ENCODE results near the gene LRRC23.
"Not testable (repeated sequence)": the region's sequence is repeated elsewhere in the genome, so short reads cannot be mapped to it uniquely, and the experiment has no call there.

The LRRC23 gene, protein sequence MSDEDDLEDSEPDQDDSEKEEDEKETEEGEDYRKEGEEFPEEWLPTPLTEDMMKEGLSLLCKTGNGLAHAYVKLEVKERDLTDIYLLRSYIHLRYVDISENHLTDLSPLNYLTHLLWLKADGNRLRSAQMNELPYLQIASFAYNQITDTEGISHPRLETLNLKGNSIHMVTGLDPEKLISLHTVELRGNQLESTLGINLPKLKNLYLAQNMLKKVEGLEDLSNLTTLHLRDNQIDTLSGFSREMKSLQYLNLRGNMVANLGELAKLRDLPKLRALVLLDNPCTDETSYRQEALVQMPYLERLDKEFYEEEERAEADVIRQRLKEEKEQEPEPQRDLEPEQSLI

DNA sequence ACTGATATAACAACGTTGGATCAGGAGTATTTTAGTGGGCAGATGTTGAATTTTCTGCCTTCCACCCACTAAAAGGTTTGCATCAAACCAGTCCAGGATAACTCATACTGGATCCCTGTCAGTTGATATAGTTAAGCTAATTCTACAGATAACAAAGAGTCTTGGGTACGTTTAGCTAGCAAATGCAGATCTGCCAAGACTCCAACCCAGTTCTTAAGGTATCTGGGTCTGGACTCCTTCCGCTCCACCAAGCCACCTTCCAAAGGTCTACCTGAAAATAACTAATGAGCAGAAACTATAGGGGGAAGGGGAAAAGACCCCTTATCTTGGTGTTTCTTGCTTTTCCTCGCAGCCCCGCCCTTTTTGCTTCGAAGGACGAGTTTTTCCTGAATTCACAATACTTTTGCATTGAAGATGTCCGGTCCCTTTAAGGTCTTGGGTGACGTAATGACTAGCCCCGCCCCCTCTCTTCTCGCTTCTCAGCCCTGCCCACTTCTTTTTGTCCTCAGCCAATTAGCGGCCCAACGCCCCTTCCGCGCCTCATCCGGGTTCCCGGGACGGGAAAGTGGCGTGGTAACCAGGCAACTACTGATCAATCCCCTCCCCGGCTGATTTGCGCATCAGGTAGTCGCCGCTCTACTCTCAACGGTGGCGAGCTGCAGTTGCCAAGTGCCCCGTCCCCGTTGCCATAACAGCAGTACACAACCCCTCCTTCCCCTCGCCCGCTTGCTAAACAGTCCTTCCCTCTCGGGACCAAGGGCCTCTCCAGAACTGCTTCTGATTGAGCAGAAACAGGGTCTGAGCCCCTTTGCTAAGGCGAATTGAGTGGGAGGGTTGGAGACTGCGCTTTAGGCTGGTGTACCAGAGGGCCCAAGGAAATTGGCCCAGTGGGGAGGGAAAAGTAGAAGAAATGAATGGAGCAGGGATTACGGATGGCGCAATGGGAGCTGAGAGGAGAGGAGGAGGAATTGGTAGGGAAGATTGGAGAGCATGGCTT is at the start of gene LRRC23:
Gene LRRC23 (plus strand): TSS at position 543 of the 997 bp plus-strand sequence. CDS start 812 bp downstream, outside the sequence.
- peak; percentile 99 for DNase-seq

DNA sequence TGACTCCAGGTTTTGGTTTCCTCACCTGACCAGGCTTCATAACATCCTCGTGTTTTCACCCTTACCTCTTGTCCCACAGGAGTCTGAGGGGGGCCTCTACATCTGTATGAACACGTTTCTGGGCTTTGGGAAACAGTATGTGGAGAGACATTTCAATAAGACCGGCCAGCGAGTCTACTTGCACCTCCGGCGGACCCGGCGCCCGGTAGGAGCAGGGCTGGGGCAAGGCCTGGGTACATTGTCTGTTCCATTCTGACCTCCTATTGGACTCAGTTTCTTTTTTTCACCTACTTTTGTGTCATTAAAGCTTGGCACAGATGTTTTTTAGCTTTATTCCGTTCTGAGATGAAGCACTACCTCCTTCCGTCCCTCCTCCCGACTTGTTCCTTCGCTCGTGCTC is 49.3 kb upstream of the LRRC23 start:
- no peak for DNase-seq

DNA sequence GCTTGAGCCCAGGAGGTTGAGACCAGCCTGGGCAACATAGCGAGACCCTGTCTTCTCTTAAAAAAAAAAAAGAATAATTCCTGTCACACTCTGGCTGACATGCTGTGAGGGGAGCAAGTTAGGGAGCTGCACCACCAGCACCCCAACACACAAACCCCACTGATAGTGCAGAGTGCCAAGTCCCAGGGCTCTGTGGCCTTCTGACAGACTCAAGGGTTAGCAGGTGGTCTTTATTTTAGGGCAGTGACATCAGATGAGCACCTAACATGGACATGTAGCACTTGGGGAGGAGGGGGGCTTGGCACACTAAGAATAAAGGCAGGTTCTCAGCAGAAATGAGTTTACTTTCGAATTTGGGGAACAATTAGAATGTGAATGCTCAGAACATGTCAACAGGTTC is 45.8 kb upstream of the LRRC23 start:
- DNase-seq: no peak

DNA sequence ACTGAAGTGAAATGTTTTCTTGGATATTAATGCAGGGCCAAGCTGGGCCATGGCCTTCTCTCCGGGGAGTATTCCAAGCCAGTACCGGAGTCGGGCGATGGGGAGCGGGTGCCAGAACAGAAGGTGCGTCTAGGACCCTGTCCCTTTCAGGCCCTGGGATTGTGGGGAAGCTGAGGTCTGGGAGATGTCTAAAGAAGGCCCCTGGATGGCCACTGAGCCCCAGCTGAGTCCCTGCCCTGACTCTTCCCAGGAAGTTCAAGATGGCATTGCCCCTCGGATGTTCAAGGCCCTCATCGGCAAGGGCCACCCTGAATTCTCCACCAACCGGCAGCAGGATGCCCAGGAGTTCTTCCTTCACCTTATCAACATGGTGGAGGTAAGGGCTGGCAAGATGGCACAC is 44.5 kb upstream of the LRRC23 start:
- no peak for DNase-seq

DNA sequence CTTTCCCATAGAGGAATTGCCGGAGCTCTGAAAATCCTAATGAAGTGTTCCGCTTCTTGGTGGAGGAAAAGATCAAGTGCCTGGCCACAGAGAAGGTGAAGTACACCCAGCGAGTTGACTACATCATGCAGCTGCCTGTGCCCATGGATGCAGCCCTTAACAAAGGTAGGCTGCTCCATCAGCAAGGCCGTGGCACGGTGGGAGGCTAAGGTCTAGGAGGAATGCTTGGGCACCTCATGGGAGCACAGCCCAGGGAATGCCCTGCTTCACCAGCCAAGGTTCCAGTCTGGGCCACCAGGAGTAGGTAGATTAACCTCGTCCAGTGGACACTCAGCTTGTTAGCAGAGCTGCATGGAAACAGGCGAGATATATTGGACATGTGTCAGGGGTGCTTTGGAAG is 43.7 kb upstream of the LRRC23 start:
- DNase-seq: no peak

DNA sequence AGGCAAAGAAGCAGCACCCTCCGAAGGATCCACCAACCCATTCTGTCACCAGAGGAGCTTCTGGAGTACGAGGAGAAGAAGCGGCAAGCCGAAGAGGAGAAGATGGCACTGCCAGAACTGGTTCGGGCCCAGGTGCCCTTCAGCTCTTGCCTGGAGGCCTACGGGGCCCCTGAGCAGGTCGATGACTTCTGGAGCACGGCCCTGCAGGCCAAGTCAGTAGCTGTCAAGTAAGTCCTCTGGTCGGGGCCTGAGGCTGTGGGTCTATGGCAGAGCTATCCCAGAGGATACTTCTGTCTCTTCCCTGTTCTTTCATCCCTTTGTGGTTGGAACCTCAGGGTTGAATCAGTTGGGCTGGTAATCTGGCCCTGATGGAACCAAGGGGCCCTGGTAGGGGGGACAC is 43.2 kb upstream of the LRRC23 start:
- no peak for DNase-seq

DNA sequence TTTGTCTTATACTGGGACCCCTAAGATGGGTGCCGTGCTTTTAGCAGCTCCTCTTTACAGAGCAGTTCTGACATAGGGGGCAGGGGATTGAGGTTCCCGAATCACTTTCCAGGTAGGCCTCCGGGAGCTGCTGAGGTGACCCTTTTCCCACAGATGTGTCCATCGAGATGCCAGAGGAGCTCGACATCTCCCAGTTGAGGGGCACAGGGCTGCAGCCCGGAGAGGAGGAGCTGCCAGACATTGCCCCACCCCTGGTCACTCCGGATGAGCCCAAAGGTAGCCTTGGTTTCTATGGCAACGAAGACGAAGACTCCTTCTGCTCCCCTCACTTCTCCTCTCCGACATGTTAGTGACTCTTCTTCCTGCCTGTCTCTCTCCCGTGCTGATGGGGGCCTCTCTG is 41.6 kb upstream of the LRRC23 start:
- DNase-seq: no peak

DNA sequence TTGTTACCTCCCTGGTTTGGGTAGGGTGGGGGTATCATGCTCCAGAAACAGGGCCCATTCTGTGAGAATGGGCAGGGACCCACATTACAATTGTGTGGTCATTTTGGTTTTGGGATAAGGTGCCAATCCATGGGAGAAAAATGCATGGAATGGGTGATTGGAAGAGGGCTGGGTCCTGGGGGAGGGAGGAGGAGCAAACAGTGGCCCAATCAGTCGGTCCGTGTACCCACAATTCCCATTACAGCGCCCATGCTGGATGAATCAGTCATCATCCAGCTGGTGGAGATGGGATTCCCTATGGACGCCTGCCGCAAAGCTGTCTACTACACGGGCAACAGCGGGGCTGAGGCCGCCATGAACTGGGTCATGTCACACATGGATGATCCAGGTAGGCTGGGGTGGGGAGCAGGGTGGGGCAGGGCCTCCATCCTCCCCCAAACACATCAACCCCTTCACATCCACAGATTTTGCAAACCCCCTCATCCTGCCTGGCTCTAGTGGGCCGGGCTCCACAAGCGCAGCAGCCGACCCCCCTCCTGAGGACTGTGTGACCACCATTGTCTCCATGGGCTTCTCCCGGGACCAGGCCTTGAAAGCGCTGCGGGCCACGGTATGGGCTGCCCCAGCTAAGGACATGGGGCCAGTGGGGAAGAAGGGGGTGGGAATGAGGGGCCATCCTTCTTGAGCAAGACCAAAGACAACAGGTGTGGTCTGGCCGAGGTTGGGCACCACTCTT is 40.9 kb upstream of the LRRC23 start:
- no peak for DNase-seq

DNA sequence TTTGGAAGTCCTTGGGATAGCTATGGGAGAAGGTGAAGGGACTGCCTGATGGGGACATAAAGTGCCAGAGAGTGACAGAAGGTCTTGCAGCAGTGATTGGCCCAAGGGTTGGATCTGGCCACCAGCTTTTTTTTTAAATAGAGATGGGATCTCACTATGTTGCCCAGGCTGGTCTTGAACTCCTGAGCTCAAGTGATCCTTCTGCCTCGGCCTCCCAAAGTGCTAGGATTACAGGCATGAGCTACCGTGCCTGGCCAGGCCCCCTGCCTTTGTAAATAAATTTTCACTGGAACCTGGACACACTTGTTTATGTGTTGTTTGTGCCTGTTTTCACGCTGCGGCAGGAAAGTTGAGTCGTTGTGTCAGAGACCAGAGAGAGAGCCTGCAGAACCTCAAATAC is 39.3 kb upstream of the LRRC23 start:
- not testable (repeated sequence) for DNase-seq

DNA sequence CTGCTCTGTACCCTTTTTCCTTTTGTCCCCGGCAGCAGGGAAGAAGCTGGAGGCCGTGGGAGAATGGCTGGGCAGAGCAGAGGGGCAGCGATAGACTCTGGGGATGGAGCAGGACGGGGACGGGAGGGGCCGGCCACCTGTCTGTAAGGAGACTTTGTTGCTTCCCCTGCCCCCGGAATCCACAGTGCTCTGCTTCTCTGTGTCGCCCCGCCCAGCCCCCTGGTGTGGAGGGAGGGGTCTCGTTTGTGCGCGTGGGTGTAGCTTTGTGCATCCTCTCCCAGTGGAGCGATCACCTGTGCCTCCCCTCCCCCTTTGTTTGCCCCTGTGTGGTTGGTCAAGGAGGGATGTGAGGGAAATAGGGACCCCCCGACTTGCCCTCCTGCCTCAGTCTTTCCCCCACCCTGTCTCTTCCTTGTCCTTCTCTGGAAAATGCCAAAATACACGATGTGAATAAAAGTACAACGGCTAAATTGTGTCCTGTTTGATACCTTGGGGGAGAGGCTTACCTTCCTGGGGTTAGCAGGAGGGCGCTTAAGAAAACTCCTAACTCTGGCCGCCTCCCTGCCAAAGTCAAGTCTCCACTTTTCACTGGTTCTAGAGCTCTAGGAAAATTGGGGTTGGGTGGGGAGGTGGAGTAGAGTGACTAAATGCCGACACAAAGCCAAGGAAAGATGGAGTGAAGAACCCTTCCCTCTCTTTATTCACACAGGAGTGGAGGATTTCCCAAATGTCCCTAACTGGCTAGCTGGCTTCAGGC is 38.3 kb upstream of the LRRC23 start:
- DNase-seq: no peak

DNA sequence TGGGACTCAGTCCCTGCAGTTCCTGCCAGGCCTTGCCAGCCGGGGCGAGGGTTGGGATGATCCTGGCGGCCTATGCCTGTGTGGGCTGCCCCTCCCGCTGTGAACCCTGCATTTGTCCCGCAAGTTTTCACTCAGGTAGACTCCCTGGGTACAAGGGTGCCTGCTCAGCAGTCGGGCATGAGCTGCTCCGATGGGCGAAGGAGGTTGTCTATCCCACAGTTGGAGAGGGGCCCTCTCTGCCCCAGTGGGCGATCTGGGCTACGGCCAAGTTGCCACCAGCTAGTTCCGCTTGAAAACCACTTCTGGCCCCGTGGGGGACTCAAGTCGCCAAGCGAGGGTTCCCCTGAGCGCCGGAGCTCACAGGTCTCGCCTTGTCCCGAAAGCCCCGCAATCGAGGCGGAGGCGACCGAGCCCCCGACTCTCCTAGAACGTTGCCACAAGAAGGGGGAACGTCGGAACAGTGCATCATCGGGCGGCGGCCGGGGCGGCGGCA is 37.7 kb upstream of the LRRC23 start:
- DNase-seq: no peak

DNA sequence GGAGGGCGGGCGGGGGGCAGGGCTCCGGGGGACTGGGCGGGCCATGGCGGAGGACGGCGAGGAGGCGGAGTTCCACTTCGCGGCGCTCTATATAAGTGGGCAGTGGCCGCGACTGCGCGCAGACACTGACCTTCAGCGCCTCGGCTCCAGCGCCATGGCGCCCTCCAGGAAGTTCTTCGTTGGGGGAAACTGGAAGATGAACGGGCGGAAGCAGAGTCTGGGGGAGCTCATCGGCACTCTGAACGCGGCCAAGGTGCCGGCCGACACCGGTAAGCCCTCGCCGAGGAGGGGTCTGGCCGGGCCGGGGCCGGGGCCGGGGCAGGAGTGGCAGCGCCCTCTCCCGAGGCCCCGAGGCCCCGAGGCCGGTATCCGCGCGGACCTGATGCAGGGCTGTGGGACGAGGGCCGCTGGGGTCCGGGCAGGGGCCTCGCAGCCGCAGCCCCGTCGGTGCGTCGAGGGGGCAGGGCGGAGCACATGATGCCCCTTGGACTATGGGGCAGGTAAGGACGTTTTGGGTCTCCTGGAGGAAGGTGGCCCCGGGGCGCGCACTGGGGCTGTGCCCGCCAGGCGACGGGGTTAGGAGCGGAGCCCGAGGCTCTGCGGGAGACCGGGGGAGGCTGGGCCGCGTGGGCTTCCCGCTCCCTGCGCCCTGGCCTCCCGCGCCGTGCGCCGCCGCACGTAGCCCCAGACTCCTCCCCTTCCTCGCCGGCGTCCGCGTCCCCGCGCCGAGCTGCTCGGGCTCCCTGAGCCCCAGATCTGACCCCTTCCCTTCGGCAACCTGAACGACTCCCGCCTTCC is 37.0 kb upstream of the LRRC23 start, which contains the start of gene TPI1:
Gene TPI1 (plus strand): TSS at position 119 of the 798 bp plus-strand sequence. CDS start 36 bp downstream, at position 155.
- peak; percentile 90 for DNase-seq

DNA sequence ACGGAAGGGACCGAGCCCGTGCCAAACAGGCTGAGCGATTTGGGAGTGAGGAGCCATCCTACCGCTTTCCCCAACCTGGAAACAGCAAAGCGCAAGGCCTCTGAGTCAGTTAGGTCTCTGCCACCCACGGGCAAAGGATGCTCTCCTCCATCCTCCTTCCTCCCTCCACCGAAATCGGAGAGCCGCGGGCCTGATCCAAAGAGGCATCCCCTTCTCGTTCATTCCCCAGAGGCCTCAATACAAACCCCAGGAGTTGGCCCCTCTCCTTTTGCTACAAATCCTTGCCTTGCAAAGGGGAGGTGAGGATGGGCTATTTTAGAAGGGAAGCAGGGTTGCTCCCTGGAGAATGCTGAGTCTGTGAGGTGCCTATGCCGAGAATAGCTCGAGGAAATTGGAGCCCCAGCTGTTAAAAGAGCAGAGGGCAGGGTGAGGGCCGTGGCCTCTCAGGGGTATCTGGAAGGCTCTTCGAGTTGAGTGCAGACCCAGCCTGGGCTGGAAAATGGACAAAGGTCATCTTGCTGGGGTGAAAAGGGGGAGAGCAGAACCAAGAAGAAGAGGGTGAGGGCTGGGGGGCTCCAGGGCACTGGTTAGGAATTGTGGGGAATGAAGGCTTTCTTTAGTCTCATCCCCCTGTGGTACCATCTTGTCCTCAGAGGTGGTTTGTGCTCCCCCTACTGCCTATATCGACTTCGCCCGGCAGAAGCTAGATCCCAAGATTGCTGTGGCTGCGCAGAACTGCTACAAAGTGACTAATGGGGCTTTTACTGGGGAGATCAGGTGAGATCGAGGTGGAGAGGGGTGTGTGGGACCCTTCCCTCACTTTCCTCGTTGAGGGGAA is 36.2 kb upstream of the LRRC23 start:
- peak; percentile 35 for DNase-seq

DNA sequence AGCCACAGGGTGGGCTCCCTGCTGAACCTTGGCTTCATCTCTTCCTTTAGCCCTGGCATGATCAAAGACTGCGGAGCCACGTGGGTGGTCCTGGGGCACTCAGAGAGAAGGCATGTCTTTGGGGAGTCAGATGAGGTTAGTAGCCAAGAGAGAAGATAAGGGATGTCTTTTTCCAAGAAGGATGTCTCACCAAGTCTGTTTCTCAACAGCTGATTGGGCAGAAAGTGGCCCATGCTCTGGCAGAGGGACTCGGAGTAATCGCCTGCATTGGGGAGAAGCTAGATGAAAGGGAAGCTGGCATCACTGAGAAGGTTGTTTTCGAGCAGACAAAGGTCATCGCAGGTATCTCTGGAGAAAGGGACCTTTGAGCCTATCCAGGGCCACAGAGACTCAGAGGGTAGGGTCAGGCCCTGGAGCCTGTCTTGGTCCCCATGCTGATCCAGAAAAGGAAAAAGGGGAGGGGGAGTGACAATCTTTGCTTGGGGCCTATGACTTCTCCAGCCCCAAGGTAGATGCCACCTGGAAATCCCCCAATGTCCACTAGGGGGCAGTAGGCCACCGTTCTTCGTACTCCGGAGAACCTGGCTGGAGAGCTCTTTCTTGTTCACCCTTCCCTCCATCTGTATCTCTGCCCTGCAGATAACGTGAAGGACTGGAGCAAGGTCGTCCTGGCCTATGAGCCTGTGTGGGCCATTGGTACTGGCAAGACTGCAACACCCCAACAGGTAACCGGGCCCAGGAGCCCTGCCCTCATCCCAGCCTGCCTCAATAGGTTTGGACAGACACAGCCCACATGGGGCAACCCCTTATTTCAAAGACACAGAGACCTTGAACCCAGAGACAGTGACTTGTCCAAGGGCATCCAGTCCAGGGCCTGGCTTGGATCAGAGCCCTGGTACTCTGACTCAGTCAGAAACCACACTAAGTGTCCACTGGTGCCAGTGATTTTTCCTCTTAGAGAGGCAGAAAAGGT is 35.3 kb upstream of the LRRC23 start:
- DNase-seq: peak; percentile 87

DNA sequence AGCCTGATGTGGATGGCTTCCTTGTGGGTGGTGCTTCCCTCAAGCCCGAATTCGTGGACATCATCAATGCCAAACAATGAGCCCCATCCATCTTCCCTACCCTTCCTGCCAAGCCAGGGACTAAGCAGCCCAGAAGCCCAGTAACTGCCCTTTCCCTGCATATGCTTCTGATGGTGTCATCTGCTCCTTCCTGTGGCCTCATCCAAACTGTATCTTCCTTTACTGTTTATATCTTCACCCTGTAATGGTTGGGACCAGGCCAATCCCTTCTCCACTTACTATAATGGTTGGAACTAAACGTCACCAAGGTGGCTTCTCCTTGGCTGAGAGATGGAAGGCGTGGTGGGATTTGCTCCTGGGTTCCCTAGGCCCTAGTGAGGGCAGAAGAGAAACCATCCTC is 34.3 kb upstream of the LRRC23 start:
- not testable (repeated sequence) for DNase-seq

DNA sequence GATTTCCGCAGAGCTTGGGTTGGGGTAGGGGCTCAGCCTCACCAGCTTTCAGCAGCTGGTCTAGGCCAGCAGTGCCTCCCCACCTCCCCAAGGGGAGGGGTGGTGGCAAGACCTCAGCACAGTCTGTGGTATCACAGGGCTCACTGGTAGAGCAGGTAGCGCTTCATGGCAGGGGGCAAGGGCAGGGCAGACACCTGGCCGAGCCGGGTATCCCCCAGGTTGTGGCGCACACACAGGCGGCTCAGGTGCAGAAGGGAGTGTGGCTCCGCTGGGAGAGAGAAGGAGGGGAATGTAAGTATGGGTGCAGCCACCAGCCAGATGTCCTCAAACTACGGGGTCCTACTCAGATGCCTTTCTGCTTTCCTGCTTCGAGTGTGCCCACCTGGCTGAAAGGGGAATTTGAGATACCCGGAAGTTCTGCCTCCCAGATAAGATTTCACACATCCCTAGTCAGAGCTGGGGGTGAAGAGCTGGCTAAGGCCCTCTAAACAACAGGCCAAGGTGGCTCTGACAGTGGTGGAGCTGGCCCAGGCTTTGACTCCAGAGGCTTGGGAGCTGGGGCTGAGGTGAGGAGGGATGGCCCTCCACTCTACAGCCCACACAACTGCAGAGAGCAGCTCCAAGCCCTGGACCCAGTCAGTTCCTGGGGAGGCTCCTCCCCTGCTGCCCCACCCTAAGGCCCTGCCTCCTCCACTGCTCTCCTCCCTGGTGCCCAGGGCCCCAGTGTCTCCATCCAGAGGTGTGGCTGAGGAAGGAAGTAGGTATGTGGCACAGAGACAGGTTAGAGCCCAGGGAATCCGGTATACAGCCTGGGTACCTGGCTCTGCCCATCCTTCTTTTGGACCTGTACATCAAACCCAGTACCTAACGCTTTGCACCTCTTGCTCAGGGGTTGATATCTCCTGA is 33.3 kb upstream of the LRRC23 start:
- peak; percentile 73 for DNase-seq

Data from activated CD4-positive, alpha-beta T cell treated with anti-CD3 and anti-CD28 coated beads, Interleukin-10, Interleukin-2, amounts not matched to agents 100 ng/mL and 50 ng/mL, durations not matched to agents 16 hours and 8 hours (primary cell).